K562 (cell line): ENCODE results near the gene CNDP1. TPM values are rescaled to one million over a fixed set of nuclear protein-coding genes. Genes with fewer than 3 reads are reported as not detected.

Experiments
- CCAR2 ChIP-seq: fragments of 200-400 bp; formaldehyde crosslinking; IDR thresholded peaks from 2 replicates; pipeline ENCODE4 v1.6.1; 2017; ENCODE audit warnings: mild to moderate bottlenecking, low read depth, low read length
- ID3 ChIP-seq, 2 experiments: fragments of 250-450 bp in 1 of 2; fragments of 450-650 bp in 1 of 2; sonication (Bioruptor Pico) in 1 of 2; IDR thresholded peaks; 2 replicates each; pipeline versions ENCODE4 v1.6.1 to v1.8.0; 2016 to 2021; ENCODE audit warnings: mild to moderate bottlenecking in 2 of 2, moderate library complexity in 2 of 2, missing compliant biosample characterization in 1 of 2, missing genetic modification characterization in 1 of 2
- ZC3H11A ChIP-seq: IDR thresholded peaks from 2 replicates; pipeline ENCODE4 v1.6.1; 2012; ENCODE audit warnings: low read depth, low read length, improper control_type of control experiment
- ZNF318 ChIP-seq, 2 experiments: fragments of 450-650 bp; IDR thresholded peaks; 2 replicates each; pipeline ENCODE4 v1.6.1; 2016; ENCODE audit warnings: mild to moderate bottlenecking in 2 of 2, borderline replicate concordance in 1 of 2, low read depth in 1 of 2, moderate library complexity in 1 of 2
- polyA plus RNA-seq, 8 experiments: library from polyadenylated mRNA; depleted of rRNA in 4 of 8; stranded (reverse) in 5 of 8; unstranded in 3 of 8; fragments of >200 nt; fragmentation: Nextera tagmentation in 2 of 8; fragmentation: Illumina TruSeq in 1 of 8; extraction: Ambion mirVana in 2 of 8; extraction: Trizol in 1 of 8; gene quantifications; 2 replicates each; pipeline versions ENCODE4 v1.2.1 to v1.2.3, GENCODE V29; 2011 to 2014; ENCODE audit warnings: inconsistent platforms in 1 of 8, missing spikeins in 1 of 8
- total RNA-seq, 7 experiments: library from RNA; depleted of rRNA in 6 of 7; stranded (reverse); fragments of >200 nt in 6 of 7; fragmentation: Illumina TruSeq in 2 of 7; extraction: Trizol in 2 of 7; gene quantifications; 2 replicates each; pipeline versions ENCODE4 v1.2.1 to v1.2.3, GENCODE V29; 2011 to 2021; ENCODE audit warnings: low replicate concordance in 1 of 7

CNDP1 gene
- total and polyA plus RNA-seq, 9 of the 15 experiments (the other 6 are each of a cell fraction or from before 2014, with no cell fraction given) = not detected

DNA sequence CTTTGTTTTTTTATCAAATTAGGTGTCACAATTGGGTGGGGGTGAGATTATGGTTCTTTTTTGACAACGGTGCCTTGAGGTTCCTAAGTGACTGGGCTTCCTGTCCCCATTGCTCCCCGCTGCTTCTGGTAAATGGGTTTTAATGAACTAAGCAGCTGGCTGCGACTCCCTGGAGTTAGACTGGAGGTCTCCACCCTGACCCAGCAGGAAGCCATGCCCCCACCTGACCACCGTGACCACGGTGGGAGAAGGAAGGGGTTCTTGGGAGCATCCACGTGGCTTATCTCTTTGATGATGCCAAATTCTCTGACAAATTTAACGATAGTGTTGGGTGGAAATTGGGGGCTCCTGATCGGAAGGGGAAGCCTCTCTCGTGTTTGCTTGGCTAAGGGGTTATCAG, 25.9 kb upstream of the CNDP1 start (continued):
- TF ChIP-seq ZNF318 (IDR thresholded peaks at IDR 0.05; ENCODE audit: borderline replicate concordance in 1 of 2, low read depth in 1 of 2) = no peak
- no peak for TF ChIP-seq CCAR2
- no peak for TF ChIP-seq ZC3H11A
- TF ChIP-seq ID3 (CRISPR knock-in tag; IDR thresholded peaks at IDR 0.05) = no peak
- TF ChIP-seq ID3 (tag; IDR thresholded peaks at IDR 0.05) = no peak
